ENCODE measurements around the gene KAT6B.
"Not testable (repeated sequence)": the region's sequence is repeated elsewhere in the genome, so short reads cannot be mapped to it uniquely, and the experiment has no call there.

KAT6B gene

GRCh38 chr10:74893329-74893728, 66.9 kb downstream of the KAT6B start:
- DNase-seq: not testable (repeated sequence)

GRCh38 chr10:74896788-74897527, 70.6 kb downstream of the KAT6B start:
- peak; percentile 57 for DNase-seq

GRCh38 chr10:74898201-74898976, 72.0 kb downstream of the KAT6B start:
- DNase-seq: no peak

GRCh38 chr10:74900297-74900696, 73.9 kb downstream of the KAT6B start:
- no peak for DNase-seq

- DNase-seq: peak; percentile 55
These were observed 74.9 kb downstream of the KAT6B start for GRCh38 chr10:74901301-74901700.

GRCh38 chr10:74901867-74902450, 75.6 kb downstream of the KAT6B start:
- no peak for DNase-seq

GRCh38 chr10:74903491-74903890, 77.1 kb downstream of the KAT6B start:
- no peak for DNase-seq

GRCh38 chr10:74906611-74907198, 80.3 kb downstream of the KAT6B start:
- DNase-seq: no peak

GRCh38 chr10:74909670-74910069, 83.3 kb downstream of the KAT6B start:
- no peak for DNase-seq

- DNase-seq: no peak
These were observed 84.0 kb downstream of the KAT6B start for GRCh38 chr10:74910241-74910975.

- no peak for DNase-seq
These were observed 84.6 kb downstream of the KAT6B start for GRCh38 chr10:74910976-74911350.

- DNase-seq: no peak
These were observed 85.8 kb downstream of the KAT6B start for GRCh38 chr10:74912182-74912581.

GRCh38 chr10:74912682-74913081, 86.3 kb downstream of the KAT6B start:
- no peak for DNase-seq

GRCh38 chr10:74913377-74913979, 87.1 kb downstream of the KAT6B start:
- DNase-seq: no peak

GRCh38 chr10:74916283-74916682, 89.9 kb downstream of the KAT6B start:
- DNase-seq: no peak

- DNase-seq: peak; percentile 27
These were observed 91.2 kb downstream of the KAT6B start for GRCh38 chr10:74917481-74918077.

- DNase-seq: no peak
These were observed 93.3 kb downstream of the KAT6B start for GRCh38 chr10:74919671-74920070.

GRCh38 chr10:74921070-74921469, 94.7 kb downstream of the KAT6B start:
- not testable (repeated sequence) for DNase-seq

- peak; percentile 81 for DNase-seq
These were observed 95.3 kb downstream of the KAT6B start for GRCh38 chr10:74921744-74922143.

- no peak for DNase-seq
These were observed 96.5 kb downstream of the KAT6B start for GRCh38 chr10:74922921-74923320.

GRCh38 chr10:74923556-74923955, 97.2 kb downstream of the KAT6B start:
- peak; percentile 56 for DNase-seq

All from NCI-H69 (cell line).